Measurements from ENCODE around the gene TMEM95.
"Not testable (repeated sequence)": the region's sequence is repeated elsewhere in the genome, so short reads cannot be mapped to it uniquely, and the experiment has no call there.

The TMEM95 gene

DNA sequence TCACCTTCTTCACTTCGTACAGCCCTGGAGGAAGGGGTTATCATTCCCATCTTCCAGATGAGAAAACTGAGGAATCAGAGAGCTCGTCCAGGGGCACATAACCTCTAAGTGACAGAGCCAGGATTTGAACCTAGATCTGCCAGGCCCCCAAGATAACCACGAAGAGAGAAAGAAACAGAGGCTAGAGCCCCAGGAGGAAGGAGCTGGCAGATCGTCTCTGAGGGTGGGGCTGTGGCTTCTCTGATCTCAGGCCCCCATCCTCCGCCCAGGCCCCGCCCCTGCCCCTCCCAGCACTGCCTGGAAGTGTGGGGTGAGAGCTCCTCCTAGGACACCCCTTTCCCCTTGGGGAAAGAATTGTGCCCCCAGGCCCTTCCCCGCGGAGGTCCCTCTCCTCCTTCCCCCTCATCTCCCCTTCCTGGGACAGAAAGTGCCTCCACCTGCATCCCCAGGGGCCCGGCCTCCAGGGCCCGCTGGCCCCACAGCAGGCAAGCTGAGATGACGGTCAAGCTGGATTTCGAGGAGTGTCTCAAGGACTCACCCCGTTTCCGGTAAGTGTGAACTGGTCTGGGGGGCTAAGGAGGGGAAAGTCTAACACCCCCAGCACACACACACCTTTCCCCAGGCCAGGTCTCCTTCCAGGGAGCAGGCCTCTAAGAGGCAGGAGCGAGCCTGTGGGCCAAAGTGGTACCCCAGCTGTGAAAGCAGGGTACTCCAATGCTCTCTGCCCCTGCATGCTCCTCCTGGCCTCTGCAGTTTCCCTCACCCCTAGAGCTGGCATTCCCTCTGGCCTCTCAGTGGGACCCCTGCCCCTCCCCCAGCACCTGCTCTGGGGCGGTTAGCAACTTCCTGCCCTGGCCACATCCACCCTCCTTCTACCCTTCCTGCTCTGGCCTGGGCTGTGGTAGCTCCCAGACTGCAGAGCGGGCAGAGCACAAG lies 18.4 kb upstream of the TMEM95 start, which contains the start of gene ACAP1:
Gene ACAP1 (plus strand): TSS at position 290 of the 936 bp plus-strand sequence. CDS start 206 bp downstream, at position 496.
- TF ChIP-seq, protein P1, sequence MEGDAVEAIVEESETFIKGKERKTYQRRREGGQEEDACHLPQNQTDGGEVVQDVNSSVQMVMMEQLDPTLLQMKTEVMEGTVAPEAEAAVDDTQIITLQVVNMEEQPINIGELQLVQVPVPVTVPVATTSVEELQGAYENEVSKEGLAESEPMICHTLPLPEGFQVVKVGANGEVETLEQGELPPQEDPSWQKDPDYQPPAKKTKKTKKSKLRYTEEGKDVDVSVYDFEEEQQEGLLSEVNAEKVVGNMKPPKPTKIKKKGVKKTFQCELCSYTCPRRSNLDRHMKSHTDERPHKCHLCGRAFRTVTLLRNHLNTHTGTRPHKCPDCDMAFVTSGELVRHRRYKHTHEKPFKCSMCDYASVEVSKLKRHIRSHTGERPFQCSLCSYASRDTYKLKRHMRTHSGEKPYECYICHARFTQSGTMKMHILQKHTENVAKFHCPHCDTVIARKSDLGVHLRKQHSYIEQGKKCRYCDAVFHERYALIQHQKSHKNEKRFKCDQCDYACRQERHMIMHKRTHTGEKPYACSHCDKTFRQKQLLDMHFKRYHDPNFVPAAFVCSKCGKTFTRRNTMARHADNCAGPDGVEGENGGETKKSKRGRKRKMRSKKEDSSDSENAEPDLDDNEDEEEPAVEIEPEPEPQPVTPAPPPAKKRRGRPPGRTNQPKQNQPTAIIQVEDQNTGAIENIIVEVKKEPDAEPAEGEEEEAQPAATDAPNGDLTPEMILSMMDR (IDR thresholded peaks at IDR 0.05; ENCODE audit: low read length, missing control alignments), result no peak
- H3K4me3 ChIP-seq (replicated peaks; ENCODE audit: low read depth, low read length), result no peak within 1 kb of the TSS
- DNase-seq (ENCODE audit: low read depth), result no peak

DNA sequence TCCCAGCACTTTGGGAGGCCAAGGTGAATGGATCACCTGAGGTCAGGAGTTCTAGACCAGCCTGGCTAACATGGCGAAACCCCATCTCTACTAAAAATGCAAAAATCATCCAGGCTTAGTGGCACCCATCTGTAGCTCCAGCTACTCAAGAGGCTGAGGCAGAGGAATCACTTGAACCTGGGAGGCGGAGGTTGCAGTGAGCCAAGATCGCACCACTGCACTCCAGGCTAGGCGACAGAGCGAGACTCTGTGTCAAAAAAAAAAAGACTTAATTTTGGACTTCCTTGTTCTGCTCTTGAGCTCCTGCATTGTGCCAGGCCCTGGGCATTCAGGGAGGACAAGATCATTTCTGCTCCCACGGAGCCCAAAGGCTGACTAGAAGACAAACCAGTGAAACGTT lies 17.4 kb upstream of the TMEM95 start:
- DNase-seq (ENCODE audit: low read depth); H3K4me3 ChIP-seq (replicated peaks; ENCODE audit: low read depth, low read length): not testable (repeated sequence)

DNA sequence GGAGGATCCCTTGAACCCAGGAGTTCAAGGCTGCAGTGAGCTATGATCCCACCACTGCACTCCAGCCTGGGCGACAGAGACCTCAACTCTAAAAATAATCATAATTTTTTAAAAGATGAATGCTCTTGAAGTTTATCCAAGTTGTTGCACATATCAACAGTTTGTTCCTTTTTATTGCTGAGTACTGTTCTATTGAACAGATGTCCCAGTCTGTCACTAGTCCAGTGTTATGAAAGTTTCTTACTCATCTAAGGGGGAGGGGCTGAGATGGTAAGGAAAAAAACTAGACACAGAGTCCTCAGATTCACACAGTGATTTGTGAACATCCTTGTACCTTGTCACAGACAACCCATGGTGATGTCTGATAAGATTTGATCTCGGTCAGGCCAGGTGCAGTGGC lies 14.8 kb upstream of the TMEM95 start:
- H3K4me3 ChIP-seq (replicated peaks; ENCODE audit: low read depth, low read length), result no peak overlapping the region
- DNase-seq (ENCODE audit: low read depth), result no peak
- TF ChIP-seq, protein P1 (IDR thresholded peaks at IDR 0.05; ENCODE audit: low read length, missing control alignments), result no peak

DNA sequence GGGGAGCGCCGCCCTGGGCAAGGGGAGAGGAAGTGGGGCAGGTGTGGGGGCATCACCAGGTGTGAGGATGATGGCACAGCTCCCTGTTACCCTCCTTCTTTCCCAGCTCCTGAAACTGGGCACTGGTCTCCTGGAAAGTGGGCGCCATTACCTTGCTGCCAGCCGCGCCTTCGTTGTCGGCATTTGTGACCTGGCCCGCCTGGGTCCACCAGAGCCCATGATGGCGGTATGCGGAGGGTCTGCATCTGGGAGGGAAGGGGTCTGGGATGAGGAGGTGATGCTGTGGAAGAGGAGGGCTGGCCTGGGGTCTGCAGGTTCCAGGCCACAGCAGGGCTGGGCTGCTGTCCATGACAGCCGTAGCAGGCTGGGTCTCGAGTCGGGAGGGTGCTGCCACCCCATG lies 13.1 kb upstream of the TMEM95 start:
- DNase-seq (ENCODE audit: low read depth), result no peak
- no peak overlapping the region for H3K4me3 ChIP-seq (replicated peaks; ENCODE audit: low read depth, low read length)
- TF ChIP-seq, protein P1 (IDR thresholded peaks at IDR 0.05; ENCODE audit: low read length, missing control alignments), result no peak

DNA sequence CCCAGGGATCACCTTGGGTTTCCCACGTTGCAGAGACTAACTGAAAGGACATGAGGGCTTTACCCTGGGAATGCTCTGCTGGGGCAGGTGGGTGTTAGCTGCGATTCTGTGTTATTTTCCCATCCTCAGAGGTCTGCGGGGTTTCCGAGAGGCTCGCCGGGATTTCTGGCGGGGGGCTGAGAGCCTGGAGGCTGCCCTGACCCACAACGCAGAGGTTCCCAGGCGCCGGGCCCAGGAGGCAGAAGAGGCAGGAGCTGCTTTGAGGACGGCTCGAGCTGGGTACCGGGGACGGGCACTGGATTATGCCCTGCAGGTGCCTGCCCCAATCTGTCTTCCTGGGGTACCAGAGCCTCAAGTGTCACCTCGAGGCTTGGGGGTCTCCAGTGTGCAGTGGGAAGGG lies 11.7 kb upstream of the TMEM95 start:
- no peak overlapping the region for H3K4me3 ChIP-seq (replicated peaks; ENCODE audit: low read depth, low read length)
- DNase-seq (ENCODE audit: low read depth), result no peak
- TF ChIP-seq, protein P1 (IDR thresholded peaks at IDR 0.05; ENCODE audit: low read length, missing control alignments), result no peak

DNA sequence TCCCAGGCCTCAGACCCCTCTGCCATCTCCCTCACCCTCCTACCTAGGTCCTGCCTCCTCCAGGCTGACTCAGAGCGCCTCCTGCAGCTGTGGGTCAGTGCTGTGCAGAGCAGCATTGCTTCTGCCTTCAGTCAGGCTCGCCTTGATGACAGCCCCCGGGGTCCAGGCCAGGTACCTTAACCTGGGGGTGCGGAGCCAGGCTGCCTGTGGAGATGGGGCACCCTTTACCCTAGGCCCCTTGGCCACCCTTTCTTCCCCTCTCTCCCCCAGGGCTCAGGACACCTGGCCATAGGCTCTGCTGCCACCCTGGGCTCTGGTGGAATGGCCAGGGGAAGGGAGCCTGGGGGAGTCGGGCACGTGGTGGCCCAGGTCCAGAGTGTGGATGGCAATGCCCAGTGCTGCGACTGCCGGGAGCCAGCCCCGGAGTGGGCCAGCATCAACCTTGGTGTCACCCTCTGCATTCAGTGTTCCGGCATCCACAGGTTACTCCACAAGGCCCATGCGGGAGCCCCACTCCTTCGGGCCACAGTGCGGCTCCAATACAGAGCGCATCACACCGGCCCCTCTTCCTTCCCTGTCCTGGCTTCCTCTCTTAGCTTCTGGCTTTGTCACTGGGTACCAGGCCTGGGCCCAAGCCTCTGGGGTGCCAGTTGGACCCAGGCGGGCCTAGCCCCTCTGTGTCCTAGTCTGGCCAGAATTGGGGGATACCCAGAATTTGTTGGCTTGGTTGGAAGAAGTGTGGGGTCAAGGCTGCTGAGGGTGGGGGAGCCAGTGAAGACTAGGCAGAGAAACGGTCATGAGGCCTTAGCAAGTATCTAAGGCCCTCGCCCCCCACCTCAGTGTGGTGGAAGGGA lies 8.0 kb upstream of the TMEM95 start:
- H3K4me3 ChIP-seq (replicated peaks; ENCODE audit: low read depth, low read length), result no peak overlapping the region
- no peak for DNase-seq (ENCODE audit: low read depth)
- TF ChIP-seq, protein P1 (IDR thresholded peaks at IDR 0.05; ENCODE audit: low read length, missing control alignments), result no peak
